HG02623 (cell line): ENCODE measurements around the gene OR52E4.

Experiments
- ATAC-seq: cut with Tn5 transposase; IDR thresholded peaks from one replicate; pipeline ENCODE4 v1.9.1; 2021; ENCODE audit warnings: moderate library complexity; ENCODE audit not compliant: unreplicated experiment

Gene OR52E4

GRCh38 chr11:5880329-5880728, at the start of gene OR52E4:
TSS of gene OR52E4 (plus strand) at chr11:5880629. CDS start at chr11:5884293, 3,664 bp downstream.
- no peak for ATAC-seq

GRCh38 chr11:5831196-5831829, 49.1 kb upstream of the OR52E4 start:
- no peak for ATAC-seq

- ATAC-seq, result no peak
Measured at GRCh38 chr11:5833446-5833845, 47.0 kb upstream of the OR52E4 start.

GRCh38 chr11:5837695-5838094, 42.7 kb upstream of the OR52E4 start:
- no peak for ATAC-seq

GRCh38 chr11:5841797-5842196, 38.6 kb upstream of the OR52E4 start, which contains the start of gene OR52E6:
TSS of gene OR52E6 (minus strand) at chr11:5841897. CDS start at chr11:5841897, 0 bp downstream.
- ATAC-seq, result no peak

GRCh38 chr11:5846701-5847100, 33.7 kb upstream of the OR52E4 start:
- ATAC-seq, result no peak

GRCh38 chr11:5847711-5848110, 32.7 kb upstream of the OR52E4 start:
- no peak for ATAC-seq

- ATAC-seq, result no peak
Measured at GRCh38 chr11:5851002-5851401, 29.4 kb upstream of the OR52E4 start.

GRCh38 chr11:5857590-5857989, 22.8 kb upstream of the OR52E4 start, which contains the start of gene OR52E8:
TSS of gene OR52E8 (minus strand) at chr11:5857690. CDS start at chr11:5857690, 0 bp downstream.
- no peak for ATAC-seq

- ATAC-seq, result no peak
Measured at GRCh38 chr11:5865826-5866225, 14.6 kb upstream of the OR52E4 start.

GRCh38 chr11:5878564-5878963, 1.9 kb upstream of the OR52E4 start:
- ATAC-seq, result no peak

- ATAC-seq, result no peak
Measured at GRCh38 chr11:5881756-5882155, 1.3 kb downstream of the OR52E4 start.

- no peak for ATAC-seq
Measured at GRCh38 chr11:5887172-5887571, 6.7 kb downstream of the OR52E4 start.

GRCh38 chr11:5887661-5888060, 7.2 kb downstream of the OR52E4 start:
- no peak for ATAC-seq

GRCh38 chr11:5891216-5891800, 10.9 kb downstream of the OR52E4 start:
- ATAC-seq, result no peak

GRCh38 chr11:5892908-5893307, 12.5 kb downstream of the OR52E4 start, which contains the start of gene OR52E5:
TSS of gene OR52E5 (plus strand) at chr11:5893208. CDS start at chr11:5900777, 7,569 bp downstream.
- no peak for ATAC-seq

- ATAC-seq, result no peak
Measured at GRCh38 chr11:5899534-5899933, 19.1 kb downstream of the OR52E4 start.

GRCh38 chr11:5910540-5910939, 30.1 kb downstream of the OR52E4 start:
- no peak for ATAC-seq

- peak; percentile 81 for ATAC-seq
Measured at GRCh38 chr11:5922749-5923426, 42.5 kb downstream of the OR52E4 start.

GRCh38 chr11:5923427-5923776, 43.0 kb downstream of the OR52E4 start:
- ATAC-seq, result peak; percentile 34

GRCh38 chr11:5923794-5924193, 43.4 kb downstream of the OR52E4 start:
- ATAC-seq, result peak; percentile 11

GRCh38 chr11:5928271-5928670, 47.8 kb downstream of the OR52E4 start:
- no peak for ATAC-seq
